Chondrocyte (in vitro differentiated cells): ENCODE measurements around the gene PDILT. TPM values are rescaled to one million over a fixed set of nuclear protein-coding genes. Genes with fewer than 3 reads are reported as not detected.
"Not testable (repeated sequence)": the region's sequence is repeated elsewhere in the genome, so short reads cannot be mapped to it uniquely, and the experiment has no call there.

Experiments used
- DNase-seq: peaks from one replicate; pipeline ENCODE4 v3.0.0; 2021; ENCODE audit warnings: mixed read lengths, low spot score
- H3K27ac Mint-ChIP-seq: one replicate; pipeline ENCODE4 v1.8.0; 2021; ENCODE audit warnings: mild to moderate bottlenecking, moderate library complexity, mixed read lengths; ENCODE audit not compliant: unreplicated experiment
- H3K27me3 Mint-ChIP-seq: 2 replicates; pipeline ENCODE4 v1.8.0; 2021; ENCODE audit warnings: low read depth, mixed read lengths
- H3K36me3 Mint-ChIP-seq: 2 replicates; pipeline ENCODE4 v1.8.0; 2021; ENCODE audit warnings: low read depth, mixed read lengths
- H3K4me1 Mint-ChIP-seq: 2 replicates; pipeline ENCODE4 v1.8.0; 2021; ENCODE audit warnings: low read depth, mild to moderate bottlenecking, mixed read lengths
- H3K4me3 Mint-ChIP-seq: one replicate; pipeline ENCODE4 v1.8.0; 2021; ENCODE audit warnings: mild to moderate bottlenecking, moderate library complexity, mixed read lengths; ENCODE audit not compliant: unreplicated experiment
- H3K9me3 Mint-ChIP-seq: 2 replicates; pipeline ENCODE4 v1.8.0; 2021; ENCODE audit warnings: low read depth, mixed read lengths
- total RNA-seq: library from RNA; stranded (reverse); gene quantifications from 3 replicates; pipeline ENCODE4 v1.2.1, GENCODE V29; 2021
- TF ChIP-seq, protein P1 (sequence below): fragments of 200-600 bp; sonication (generic); IDR thresholded peaks from 2 replicates; pipeline ENCODE4 v1.5.0; 2021; ENCODE audit warnings: antibody characterized with exemption, mild to moderate bottlenecking, moderate library complexity

The PDILT gene
- total RNA-seq, 1 donor from 2014 or later = not detected

DNA sequence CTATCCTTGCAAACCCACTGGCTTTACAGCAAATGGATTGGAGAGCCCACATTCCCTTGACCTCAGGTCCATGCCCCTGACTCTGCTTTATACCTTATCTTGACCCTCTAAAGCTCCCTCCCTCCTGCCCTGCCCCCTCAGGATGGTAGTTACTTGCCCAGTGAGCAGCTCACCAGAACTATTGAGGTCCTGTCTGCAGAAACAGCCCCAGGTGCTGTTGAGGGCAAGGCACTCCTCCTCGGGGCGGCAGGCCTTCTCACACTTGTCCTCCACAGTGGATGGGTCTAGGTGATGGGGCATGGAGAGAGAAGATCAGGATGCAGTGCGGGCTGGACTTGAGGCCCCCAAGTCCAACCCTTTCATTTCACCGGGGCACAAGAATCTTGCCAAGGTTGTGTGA lies 81.8 kb downstream of the PDILT start:
- Mint-ChIP-seq H3K9me3 (no peaks in the 10 kb centered on the region), H3K36me3 (no peaks in the 10 kb centered on the region)
- TF ChIP-seq, protein P1, sequence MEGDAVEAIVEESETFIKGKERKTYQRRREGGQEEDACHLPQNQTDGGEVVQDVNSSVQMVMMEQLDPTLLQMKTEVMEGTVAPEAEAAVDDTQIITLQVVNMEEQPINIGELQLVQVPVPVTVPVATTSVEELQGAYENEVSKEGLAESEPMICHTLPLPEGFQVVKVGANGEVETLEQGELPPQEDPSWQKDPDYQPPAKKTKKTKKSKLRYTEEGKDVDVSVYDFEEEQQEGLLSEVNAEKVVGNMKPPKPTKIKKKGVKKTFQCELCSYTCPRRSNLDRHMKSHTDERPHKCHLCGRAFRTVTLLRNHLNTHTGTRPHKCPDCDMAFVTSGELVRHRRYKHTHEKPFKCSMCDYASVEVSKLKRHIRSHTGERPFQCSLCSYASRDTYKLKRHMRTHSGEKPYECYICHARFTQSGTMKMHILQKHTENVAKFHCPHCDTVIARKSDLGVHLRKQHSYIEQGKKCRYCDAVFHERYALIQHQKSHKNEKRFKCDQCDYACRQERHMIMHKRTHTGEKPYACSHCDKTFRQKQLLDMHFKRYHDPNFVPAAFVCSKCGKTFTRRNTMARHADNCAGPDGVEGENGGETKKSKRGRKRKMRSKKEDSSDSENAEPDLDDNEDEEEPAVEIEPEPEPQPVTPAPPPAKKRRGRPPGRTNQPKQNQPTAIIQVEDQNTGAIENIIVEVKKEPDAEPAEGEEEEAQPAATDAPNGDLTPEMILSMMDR = no peak

DNA sequence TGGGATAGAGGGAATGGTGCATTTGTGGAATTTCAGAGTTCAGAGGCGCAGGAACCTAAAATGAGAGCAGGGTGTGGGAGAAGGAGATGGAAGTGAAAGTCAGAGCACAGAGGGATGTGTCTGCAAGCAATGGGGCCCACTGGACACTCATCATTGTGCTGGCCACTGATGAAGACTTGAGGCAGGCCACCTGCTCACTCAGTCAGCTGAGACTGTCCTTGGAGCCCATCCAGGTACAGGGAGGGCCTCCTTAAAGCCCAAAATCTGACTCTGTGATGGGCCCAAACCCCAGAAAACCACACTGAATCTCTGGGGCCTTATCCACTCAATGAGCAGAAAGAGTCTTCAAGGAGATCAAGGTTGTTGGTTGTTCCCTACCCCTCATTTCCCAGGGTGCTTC lies 82.9 kb downstream of the PDILT start:
- H3K27me3 Mint-ChIP-seq = peaks cover 8% of the 10 kb centered on the region
- TF ChIP-seq, protein P1 = no peak
- no peak overlapping the region for H3K27ac Mint-ChIP-seq
- no peaks in the 10 kb centered on the region for H3K9me3 Mint-ChIP-seq
- H3K36me3 Mint-ChIP-seq = no peaks in the 10 kb centered on the region
- no peak for DNase-seq
- H3K4me3 Mint-ChIP-seq = no peak overlapping the region
- no peaks in the 10 kb centered on the region for H3K4me1 Mint-ChIP-seq

More for the DNA sequence above, 81.8 kb downstream of the PDILT start:
- Mint-ChIP-seq H3K4me1 (no peaks in the 10 kb centered on the region), H3K4me3 (no peak overlapping the region), H3K27me3 (peaks cover 6% of the 10 kb centered on the region), H3K27ac (no peak overlapping the region)
- no peak for DNase-seq

DNA sequence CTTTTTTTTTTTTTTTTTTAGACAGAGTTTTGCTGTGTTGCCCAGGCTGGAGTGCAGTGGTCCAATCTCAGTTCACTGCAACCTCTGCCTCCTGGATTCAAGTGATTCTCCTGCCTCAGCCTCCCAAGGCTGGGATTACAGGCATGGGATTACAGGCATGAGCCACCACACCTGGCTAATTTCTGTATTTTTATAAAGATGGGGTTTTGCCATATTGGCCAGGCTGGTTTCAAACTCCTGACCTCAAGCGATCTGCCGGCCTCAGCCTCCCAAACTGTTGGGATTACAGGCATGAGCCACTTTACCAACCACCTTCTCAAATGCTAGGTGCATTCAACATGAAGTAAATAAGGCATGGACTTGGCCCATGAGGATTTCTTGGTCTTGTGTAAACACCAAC lies 83.5 kb downstream of the PDILT start:
- H3K4me3 Mint-ChIP-seq, H3K36me3 Mint-ChIP-seq, DNase-seq, H3K9me3 Mint-ChIP-seq, H3K4me1 Mint-ChIP-seq, H3K27ac Mint-ChIP-seq, H3K27me3 Mint-ChIP-seq: not testable (repeated sequence)

DNA sequence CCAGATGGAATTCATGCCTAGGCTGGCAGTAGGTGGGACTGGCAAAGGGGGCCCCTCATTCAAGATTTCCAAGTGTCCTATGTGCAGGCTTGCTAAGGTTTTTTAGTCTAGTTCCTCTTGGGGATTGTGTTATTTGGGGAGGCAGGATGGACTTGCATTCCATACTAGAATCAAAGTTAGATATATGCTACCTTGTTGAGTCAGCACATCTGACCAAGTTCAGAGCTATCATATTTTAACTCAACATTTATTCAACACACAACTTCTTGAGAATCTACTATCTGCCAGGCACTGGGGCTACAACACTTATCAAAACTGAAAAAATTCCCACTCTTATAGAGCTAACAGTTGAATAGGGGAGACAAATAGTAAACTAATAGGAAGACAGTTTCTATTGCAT lies 83.9 kb downstream of the PDILT start:
- Mint-ChIP-seq H3K36me3 (no peaks in the 10 kb centered on the region), H3K4me1 (no peaks in the 10 kb centered on the region), H3K27ac (no peak overlapping the region), H3K4me3 (no peak overlapping the region), H3K9me3 (no peaks in the 10 kb centered on the region), H3K27me3 (peaks cover 8% of the 10 kb centered on the region)
- TF ChIP-seq, protein P1 = no peak
- DNase-seq = no peak

DNA sequence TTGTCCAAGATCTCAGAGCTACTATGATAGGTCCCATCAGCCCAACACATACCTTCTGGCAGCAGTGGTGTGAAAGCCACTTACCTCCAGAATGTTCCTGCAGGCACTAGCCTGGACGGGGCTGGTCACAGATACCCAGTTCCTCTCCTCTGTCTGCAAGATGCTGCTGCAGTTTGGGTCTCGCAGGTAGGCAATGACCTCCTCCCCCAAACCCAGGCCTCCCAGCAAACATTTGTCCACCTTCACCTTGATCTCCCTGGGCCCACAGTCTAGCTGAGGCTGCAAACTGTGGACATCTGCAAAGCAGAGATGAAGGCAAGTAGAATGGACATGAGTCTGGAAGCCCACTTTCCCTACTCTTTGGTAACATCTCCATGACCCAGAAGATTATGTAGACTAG lies 84.4 kb downstream of the PDILT start:
- Mint-ChIP-seq H3K4me1 (no peaks in the 10 kb centered on the region), H3K4me3 (no peak overlapping the region), H3K27ac (no peak overlapping the region), H3K36me3 (no peaks in the 10 kb centered on the region), H3K9me3 (no peaks in the 10 kb centered on the region), H3K27me3 (peaks cover 8% of the 10 kb centered on the region)
- no peak for DNase-seq
- TF ChIP-seq, protein P1 = no peak

DNA sequence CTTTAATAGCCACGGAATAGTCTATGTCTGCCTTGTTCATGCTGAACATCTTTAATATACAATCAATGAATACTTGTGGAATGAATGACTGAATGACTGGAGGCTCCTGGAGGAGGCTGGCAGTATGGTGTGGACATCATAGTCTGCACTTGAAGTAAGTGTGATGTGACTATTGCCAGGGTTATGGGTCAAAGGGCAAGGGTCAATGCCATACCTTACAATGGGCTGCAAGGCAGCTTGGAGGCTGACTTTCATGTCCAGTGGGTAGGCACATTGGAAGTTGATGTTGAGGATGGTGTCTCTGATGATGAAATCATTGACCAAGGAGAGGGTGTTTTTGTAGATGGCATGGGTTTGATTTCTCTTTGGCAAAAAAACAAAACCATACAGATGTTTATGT lies 85.1 kb downstream of the PDILT start:
- Mint-ChIP-seq H3K36me3 (no peaks in the 10 kb centered on the region), H3K9me3 (no peaks in the 10 kb centered on the region), H3K4me1 (no peaks in the 10 kb centered on the region), H3K4me3 (no peak overlapping the region), H3K27ac (no peak overlapping the region), H3K27me3 (peaks cover 8% of the 10 kb centered on the region)
- DNase-seq = no peak
- TF ChIP-seq, protein P1 = no peak
